GM19455 (cell line): ENCODE data around the gene TMEM127.
"Not testable (repeated sequence)": the region's sequence is repeated elsewhere in the genome, so short reads cannot be mapped to it uniquely, and the experiment has no call there.

Experiments
- ATAC-seq: cut with Tn5 transposase; IDR thresholded peaks from one replicate; pipeline ENCODE4 v1.9.1; 2021; ENCODE audit not compliant: unreplicated experiment

Gene TMEM127, protein sequence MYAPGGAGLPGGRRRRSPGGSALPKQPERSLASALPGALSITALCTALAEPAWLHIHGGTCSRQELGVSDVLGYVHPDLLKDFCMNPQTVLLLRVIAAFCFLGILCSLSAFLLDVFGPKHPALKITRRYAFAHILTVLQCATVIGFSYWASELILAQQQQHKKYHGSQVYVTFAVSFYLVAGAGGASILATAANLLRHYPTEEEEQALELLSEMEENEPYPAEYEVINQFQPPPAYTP

DNA sequence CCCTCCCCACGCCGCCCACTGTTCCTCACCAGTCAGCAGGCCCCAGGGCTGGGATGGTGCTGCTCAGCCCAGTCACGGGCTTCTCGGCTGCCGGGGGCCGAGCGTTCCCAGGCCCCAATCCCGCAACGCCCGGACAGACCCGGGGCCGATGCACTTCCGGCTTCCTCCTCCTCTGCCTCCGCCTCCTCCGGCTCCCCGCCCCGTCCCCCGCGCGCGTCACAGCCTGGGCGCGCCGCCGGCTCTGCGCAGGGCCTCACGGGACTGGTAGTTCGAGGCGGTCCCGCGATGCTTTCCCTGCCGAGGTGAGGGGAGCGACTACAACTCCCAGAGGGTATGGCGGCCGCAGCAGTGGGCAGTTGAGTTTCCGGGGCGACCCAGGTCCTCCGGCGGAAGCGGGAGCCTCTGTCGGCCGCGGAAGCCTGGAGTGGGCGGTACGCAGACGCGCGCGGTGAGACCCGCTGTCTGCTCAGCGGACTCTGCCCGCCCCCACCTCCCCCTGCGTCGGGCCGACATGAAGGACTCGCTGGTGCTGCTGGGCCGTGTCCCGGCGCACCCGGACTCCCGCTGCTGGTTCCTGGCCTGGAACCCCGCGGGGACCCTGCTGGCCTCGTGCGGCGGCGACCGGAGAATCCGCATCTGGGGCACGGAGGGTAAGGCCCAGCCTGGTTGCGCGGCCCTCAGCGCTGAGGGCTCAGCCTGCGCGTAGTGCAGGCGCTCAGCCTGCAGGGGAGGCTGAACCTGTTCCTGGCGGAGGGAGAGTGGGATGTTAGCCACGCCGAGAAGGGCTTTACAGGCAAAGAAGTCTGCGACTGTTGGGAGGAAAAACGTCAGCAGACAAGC is at the start of gene TMEM127, which contains the start of gene CIAO1:
Gene TMEM127, minus strand, starts transcription at position 158 of the 840 bp plus-strand sequence. CDS start 616 bp downstream, outside the sequence.
Gene CIAO1, plus strand, starts transcription at position 386 of the 840 bp plus-strand sequence. Its CDS starts 126 bp downstream, at position 512.
- ATAC-seq = peak; percentile 91

DNA sequence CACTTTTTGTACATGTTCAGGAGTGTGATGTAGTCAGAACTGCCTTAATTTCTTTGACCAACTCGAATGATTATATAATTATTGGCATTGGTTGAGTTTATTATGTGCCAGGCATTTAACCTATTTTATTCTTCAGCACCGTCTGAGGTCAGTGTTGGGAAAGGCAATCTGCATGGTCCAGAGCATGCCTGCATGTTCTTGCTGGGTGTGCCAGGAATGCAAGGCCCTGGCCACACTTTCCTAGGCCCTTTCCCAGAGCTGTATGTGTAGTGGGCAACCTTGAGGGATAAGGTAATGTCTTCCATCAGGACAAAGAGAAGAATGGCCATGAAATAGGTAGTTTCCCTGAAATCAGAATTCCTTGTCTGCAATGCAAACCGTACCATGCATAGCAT is 49.2 kb upstream of the TMEM127 start:
- ATAC-seq = no peak

DNA sequence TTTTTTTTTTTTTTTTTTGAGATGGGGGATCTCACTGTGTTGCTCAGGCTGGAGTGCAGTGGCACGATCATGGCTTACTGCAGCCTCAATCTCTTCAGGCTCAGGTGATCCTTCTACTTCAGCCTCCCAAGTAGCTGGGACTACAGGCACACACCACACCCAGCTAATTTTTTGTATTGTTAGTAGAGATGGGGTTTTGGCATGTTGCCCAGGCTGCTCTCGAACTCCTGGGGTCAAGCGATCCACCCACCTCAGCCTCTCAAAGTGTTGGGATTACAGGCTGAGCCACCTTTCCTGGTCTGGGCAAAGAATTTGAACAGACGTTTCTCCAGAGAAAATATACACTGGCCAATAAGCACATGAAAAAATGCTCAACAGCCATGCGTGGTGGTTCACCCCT is 42.5 kb upstream of the TMEM127 start:
- no peak for ATAC-seq

DNA sequence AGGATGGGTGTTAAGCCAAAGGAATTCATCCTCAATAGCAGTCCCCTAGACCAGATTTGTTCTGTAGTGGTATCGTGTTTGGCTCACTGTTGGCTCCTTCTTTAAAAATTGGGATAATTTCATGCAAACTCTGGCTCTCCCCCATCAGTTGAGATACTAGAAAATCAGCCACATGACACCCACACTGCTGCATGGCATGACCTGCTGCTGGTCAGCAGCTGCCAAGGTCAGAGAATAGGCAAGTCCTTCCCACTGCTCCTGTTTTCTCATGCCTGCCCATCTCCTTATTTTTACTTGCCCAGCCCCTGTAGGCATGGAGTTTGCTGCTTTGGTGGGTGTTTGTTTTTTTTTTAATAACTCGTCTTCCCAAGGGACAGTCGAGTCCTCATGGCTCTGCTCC is 40.6 kb upstream of the TMEM127 start:
- ATAC-seq = no peak

DNA sequence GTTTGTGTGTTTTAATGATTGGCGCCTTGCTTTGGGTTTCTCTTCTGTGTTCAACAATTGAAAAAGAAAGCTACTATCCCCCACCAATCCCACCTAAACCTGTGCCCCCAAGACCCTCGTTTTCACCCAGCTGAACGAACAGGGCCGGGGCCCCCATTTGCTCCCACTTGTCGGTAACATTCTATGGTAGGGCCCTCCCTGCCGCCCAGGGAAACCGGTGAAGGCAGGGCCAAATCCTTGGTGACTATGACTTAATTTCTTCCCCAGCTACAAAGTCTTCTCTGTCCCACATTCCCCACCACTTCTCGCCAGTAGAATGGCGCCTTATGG is 40.1 kb upstream of the TMEM127 start:
- ATAC-seq = no peak

DNA sequence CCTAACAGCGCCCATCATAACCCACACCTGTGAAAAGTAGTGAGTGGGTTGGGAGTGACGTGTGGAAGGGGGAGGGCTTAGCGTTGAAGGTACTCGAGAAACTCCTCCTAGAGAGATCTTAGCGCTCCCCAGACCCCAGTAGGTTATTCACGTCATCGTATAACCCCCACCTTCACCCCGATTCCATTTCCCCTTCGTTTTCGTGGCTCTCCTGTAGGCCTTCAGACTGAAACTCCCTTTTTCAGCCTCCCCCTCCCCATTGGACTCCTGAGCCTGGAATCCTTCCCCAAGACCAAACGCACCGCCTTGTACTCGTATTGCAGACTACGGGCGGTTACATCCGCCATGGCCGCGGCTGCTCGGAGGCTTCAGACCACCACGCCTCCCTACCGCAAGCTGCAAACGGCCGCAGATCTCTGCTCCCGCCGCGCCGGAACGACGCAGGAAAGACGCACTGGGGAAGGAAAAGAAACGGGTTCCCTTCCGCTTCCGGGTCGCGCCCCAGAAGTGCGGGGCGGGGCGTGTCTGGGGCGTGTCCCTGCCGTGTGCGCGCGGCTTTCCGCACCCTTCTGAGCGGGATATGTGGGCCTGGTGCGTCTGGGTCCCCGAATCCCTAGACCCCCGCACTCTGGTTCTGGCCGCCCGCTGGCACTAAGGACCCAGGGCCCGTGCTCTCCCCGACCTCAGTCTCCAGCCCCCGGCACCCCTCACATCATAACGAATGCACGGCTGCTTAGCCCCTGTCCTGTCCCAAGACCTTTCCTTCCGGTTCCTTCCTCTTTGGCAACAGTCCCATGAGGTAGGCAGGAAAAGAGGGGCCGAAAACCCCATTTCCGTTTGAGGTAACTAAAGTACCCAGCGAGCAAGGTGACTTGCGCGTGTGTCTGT is 39.5 kb upstream of the TMEM127 start, which contains the start of gene SNRNP200:
Gene SNRNP200, minus strand, starts transcription at position 456 of the 888 bp plus-strand sequence. Its CDS starts 109 bp downstream, at position 347.
- peak; percentile 93 for ATAC-seq

DNA sequence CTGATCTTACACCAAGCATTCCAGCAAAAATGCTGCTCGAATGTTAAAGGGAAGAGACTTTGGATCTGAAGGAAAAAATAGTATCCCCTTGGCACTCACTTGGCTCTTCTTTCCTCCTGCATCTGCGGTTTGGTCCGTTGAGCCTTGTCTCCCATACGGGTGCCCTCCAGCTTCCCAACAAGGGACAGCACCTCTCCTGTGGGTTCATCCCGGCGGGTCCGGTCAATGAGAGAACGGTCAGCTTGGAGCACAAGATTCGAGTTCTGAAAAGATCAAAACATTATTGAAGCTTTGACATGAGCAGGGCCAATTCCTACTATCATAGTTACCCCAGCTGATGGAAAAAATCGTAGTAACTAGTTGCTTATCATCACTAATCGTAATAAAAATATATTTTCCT is 38.8 kb upstream of the TMEM127 start:
- ATAC-seq = no peak

DNA sequence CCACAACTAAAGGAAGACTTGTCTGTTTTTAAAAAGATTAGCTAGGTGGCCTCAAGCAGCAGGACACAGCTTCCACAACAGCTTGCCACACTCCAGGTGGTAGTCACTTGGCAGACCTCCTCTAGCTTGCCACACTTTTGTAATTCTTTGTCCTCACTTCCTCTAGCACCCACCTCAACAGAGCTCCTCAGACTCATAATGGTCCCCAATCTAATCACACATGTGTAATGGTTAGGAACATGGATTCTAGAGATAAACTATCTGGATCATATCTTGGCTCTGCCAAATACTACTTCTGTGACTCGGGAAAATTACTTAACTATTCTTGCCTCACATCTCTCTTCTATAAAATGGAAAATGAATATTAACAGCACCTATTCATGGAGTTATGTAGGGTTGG is 36.1 kb upstream of the TMEM127 start:
- no peak for ATAC-seq

DNA sequence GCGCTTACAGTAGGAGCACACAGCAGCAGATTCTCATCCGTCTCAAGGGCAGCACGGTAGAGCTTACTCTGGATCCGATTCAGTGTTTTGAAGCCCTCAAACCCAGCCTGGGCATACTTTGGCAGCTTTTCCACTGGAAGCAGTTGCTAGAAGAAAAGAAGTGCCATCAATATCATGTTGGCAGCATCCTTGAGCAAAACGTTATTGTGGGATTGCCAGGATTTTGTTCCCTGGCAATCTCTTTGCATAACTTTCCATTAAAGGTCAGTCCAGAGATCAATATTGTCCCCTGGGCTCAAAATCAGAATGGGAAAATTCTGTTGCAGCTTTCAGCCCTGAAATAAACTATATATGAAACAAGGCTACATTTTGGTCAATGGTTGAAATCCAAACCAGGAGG is 31.1 kb upstream of the TMEM127 start:
- ATAC-seq = no peak

DNA sequence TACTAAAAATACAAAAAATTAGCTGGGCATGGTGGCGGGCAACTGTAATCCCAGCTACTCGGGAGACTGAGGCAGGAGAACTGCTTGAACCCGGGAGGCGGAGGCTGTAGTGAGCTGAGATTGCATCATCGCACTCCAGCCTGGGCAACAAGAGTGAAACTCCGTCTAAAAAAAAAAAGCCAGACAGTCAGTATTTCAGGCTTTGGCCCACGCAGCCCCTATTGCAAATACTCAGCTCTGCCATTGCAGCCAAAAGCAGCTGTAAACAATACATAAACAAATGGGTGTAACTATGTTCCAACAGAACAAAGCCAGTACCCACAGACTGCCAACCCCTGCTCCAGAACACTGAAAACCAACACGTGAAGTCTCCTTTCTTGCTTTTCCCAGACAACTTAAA is 28.5 kb upstream of the TMEM127 start:
- not testable (repeated sequence) for ATAC-seq

DNA sequence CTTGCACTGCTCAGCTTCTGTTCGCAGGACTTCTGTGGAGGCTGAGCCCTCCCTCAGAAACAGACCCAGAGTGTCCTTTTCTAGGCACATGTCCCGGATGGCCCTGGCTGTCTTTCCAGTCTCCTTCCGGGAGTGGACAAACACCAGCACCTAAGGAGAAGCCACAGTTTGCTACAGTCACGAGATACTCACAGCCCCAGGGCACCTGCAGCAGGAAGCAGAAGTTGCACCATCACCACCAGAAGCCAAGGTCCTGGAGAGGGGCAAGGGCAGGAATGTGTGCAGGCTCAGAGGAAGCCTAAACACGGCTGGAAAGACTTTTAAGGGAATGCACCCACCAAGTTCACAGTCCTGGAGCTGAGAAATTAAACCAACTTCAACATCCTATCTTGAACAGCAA is 26.0 kb upstream of the TMEM127 start:
- ATAC-seq = no peak

DNA sequence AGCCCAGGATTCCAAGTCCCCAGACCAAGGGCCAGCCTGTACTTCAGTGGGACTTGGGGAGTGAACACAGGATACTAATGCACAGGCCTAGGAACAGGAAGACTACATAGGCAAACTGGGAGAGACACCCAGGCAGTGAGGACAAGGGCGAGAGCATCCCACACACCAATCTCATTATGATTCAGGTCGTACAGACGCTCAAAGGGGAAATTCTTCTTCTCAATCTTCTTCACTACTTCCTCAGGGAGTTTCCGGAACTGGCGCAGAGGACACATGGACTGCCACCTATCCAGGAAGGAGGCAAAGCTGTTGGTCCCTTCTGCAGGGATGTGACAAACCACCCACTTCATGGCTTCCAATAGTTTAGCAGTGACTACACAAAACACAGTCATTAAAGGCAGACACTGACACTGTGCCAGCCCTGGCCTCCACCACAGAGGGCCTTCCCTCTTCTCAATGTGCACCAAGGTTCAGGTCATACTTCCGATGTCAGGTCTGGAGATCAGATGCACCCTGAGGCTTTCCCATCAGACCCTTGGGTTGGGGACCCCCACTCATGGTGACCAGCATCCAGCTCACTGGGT is 21.6 kb upstream of the TMEM127 start:
- ATAC-seq = no peak

DNA sequence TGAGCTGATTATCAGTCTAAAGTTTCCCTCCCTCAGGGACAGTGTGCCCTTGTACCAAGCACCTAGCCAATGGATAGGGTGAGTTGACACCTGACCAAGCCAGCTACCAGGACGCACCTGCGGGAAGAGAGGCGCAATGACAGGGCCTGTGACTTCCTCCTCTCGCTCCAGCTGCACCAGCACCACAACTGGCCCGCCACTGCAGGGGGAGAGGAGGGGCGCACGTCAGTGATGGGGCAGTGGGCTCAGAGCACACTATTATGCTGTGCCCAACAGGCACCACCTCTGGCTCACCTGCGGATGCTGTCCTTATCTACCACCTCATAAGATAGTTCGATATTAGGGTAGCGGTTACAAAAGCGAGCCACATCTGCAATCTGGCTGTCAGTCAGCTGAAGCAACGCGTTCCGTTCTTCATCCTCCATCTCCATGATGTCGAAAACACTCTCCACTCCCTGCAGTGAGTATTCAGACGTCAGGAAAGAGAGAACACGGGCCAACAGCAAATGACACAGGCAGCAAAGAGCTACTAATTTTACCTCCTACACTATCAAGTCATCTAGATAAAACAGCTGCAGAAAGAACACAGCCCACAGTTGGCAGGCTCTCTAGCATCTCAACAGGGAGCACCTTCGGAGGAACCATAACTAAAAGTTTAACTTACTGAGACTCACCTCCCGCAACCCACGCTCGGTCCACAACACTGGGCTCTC is 11.1 kb upstream of the TMEM127 start:
- ATAC-seq = no peak

DNA sequence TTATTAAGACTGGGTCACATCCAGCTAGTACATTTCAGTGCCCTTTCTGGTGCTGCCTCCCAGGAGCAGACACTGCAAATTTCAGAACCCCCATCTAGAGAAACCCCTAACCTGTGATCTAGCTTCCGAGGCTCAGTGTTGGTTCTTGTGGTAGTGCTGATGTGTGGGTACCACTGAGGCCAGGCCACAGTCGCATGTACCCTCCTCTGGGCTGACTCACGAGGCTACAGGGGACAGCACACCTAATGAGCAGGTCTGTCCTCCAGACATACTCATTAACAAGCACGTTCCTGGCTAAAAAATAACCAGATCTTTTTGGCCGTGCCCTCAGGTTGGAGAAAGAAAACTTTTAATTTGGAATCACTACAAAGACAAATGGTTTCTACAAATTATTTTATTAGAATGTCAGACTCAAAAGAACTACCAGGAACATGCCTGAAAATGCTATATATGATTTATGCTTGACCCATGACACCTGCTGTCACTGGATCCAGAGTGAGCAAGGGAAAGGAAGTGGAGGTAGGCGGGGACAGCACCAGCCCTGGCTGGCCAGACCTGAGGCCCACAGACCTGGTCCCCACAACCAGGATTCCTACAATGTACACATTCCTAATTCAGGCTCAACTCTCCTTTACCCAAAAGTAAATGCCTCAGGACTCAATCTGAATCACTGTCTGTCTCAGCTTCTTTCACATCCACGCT is 8.7 kb upstream of the TMEM127 start:
- ATAC-seq = no peak

DNA sequence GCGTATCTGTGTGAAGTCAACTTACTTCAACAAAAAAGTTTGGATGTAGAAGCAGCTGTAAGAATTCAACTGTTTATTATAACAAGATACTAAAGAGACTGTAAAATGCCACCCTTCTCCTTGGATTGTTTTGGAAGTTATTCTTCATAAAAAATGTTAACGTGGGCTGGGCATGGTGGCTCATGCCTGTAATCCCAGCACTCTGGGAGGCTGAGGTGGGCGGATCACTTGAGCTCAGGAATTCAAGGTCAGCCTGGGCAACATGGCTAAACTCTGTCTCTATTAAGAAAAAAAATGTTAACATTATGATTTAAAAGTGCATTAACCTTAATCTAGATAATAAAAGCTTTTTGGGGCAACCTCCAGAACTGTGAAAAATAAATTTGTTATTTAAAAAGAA is 8.0 kb upstream of the TMEM127 start:
- ATAC-seq = no peak

DNA sequence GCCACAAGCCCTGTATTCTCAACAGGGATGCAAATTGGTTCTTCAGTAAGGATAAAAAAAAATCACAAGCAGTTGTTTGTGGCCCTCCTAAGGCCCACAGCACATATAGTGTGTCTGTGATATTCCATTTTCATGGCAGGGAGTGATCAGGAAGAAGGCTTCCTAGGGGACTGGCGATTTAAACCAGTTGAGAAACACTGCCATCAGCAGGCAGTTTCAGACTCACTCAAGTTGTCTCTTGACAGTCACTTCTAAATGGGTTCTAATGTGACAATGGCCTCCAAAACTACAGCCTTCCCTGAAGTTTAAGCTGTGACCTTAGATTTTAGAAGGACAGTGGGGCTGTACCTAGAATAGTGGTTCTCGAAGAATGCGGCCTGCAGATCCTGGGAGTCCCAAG is 6.2 kb upstream of the TMEM127 start:
- no peak for ATAC-seq

DNA sequence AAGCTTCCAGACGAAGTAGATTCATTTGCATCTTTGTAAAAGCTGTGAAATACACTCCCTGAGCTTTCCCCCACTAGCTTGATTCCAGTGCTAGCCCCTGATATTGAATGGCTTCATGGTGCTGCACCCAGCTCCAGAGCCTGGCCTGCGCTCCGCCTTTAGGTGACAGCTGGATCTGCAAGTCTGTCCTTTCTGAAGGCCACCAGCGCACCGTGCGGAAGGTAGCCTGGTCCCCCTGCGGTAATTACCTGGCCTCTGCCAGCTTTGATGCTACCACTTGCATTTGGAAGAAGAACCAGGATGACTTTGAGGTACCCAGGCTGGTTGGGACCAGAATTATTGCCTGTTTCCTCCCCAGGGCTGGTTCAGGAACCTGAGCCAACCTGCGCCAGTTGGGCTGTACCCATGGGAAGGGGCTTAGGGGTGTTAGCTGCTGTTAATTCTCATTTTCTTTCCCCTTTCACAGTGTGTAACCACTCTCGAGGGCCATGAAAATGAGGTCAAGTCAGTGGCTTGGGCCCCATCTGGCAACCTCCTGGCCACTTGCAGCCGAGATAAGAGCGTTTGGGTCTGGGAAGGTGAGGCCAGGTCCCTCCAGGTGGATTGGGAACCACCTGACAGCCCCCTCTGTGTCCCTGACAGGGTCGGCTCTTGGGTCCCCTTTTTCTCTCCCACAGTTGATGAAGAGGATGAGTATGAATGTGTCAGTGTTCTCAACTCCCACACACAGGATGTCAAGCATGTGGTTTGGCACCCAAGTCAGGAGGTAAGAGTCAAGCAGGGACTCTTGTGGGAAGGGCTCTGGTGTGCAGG is 1.6 kb upstream of the TMEM127 start:
- no peak for ATAC-seq

DNA sequence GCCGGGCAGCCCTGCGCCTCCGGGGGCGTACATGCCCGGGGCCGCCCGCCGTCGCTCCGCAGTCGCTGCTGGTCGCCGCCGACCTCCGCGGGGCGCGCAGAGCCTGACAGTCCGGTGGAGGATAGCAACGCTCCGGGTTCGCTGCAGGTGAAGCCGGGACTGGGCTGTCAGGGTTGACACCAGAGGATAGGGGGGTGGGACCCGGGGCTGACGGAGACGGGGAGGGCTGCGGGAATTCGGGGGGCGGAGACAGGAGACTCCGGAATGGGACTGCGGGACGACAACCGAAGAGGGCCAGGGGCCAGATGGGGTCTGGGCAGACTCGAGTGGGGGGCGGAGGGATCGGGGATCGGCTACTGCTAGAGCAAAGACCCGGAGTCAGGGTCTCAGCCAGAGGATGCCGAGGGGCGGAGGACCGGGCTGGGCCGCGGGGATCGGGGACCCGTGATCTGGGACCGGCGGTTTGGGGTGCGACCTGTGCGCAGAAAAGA is 403 bp downstream of the TMEM127 start:
- ATAC-seq = peak; percentile 13
